MM.1S (cell line): ENCODE measurements around the gene COL25A1.

Experiments
- DNase-seq: peaks from one replicate; pipeline ENCODE4 v3.0.0-alpha.2; 2015
- H2AFZ ChIP-seq: fragments of 300-600 bp; sonication (generic); 2 replicates; pipeline ENCODE4 v1.6.0; 2016; ENCODE audit warnings: antibody characterized with exemption, low read length
- H3F3A ChIP-seq: fragments of 300-600 bp; sonication (generic); 2 replicates; pipeline ENCODE4 v1.6.1; 2016; ENCODE audit warnings: mild to moderate bottlenecking, antibody characterized with exemption, low read length, moderate library complexity, mixed read lengths; ENCODE audit not compliant: insufficient read depth
- H3K27ac ChIP-seq: fragments of 300-600 bp; sonication (generic); 2 replicates; pipeline ENCODE4 v1.5.1; 2016; ENCODE audit warnings: mild to moderate bottlenecking, low read length
- H3K27me3 ChIP-seq: fragments of 300-600 bp; sonication (generic); replicated peaks from 2 replicates; pipeline ENCODE4 v1.6.0; 2016; ENCODE audit warnings: low read length; ENCODE audit not compliant: insufficient read depth
- H3K36me3 ChIP-seq: fragments of 300-600 bp; sonication (generic); replicated peaks from 2 replicates; pipeline ENCODE4 v1.6.1; 2016; ENCODE audit warnings: mild to moderate bottlenecking, low read length, mixed read lengths; ENCODE audit not compliant: insufficient read depth
- H3K4me1 ChIP-seq: fragments of 300-600 bp; sonication (generic); 2 replicates; pipeline ENCODE4 v1.6.1; 2016; ENCODE audit warnings: low read length, mixed read lengths
- H3K4me2 ChIP-seq: fragments of 300-600 bp; sonication (generic); 2 replicates; pipeline ENCODE4 v1.6.0; 2016; ENCODE audit warnings: low read depth, low read length
- H3K4me3 ChIP-seq: fragments of 300-600 bp; sonication (generic); 2 replicates; pipeline ENCODE4 v1.5.1; 2016; ENCODE audit warnings: low read length, mixed read lengths
- H3K79me2 ChIP-seq: fragments of 300-600 bp; sonication (generic); 2 replicates; pipeline ENCODE4 v1.6.1; 2016; ENCODE audit warnings: mixed run types, low read length, mixed read lengths
- H3K9ac ChIP-seq: fragments of 300-600 bp; sonication (generic); 2 replicates; pipeline ENCODE4 v1.6.1; 2016; ENCODE audit warnings: low read length, mixed read lengths
- H3K9me2 ChIP-seq: fragments of 300-600 bp; sonication (generic); replicated peaks from 2 replicates; pipeline ENCODE4 v1.6.1; 2016; ENCODE audit warnings: mild to moderate bottlenecking, low read length, mixed read lengths; ENCODE audit not compliant: insufficient read depth
- H3K9me3 ChIP-seq: fragments of 300-600 bp; sonication (generic); replicated peaks from 2 replicates; pipeline ENCODE4 v1.6.1; 2016; ENCODE audit warnings: mild to moderate bottlenecking, low read length, mixed read lengths; ENCODE audit not compliant: insufficient read depth
- H4K20me1 ChIP-seq: fragments of 300-600 bp; sonication (generic); 2 replicates; pipeline ENCODE4 v1.6.1; 2016; ENCODE audit warnings: mild to moderate bottlenecking, low read length, moderate library complexity, mixed read lengths; ENCODE audit not compliant: insufficient read depth
- CTCF ChIP-seq: fragments of 300-600 bp; sonication (generic); IDR thresholded peaks from 2 replicates; pipeline ENCODE4 v1.5.1; 2016; ENCODE audit warnings: antibody characterized with exemption, low read length, mixed read lengths
- EZH2 ChIP-seq: fragments of 300-600 bp; sonication (generic); optimal IDR thresholded peaks from 2 replicates; pipeline ENCODE3; 2017; ENCODE audit warnings: low read depth, mild to moderate bottlenecking, antibody characterized with exemption, low read length, mixed read lengths
- EZH2phosphoT487 ChIP-seq: fragments of 300-600 bp; sonication (generic); IDR thresholded peaks from 2 replicates; pipeline ENCODE4 v1.6.1; 2018; ENCODE audit warnings: antibody characterized with exemption, low read length

The COL25A1 gene

DNA sequence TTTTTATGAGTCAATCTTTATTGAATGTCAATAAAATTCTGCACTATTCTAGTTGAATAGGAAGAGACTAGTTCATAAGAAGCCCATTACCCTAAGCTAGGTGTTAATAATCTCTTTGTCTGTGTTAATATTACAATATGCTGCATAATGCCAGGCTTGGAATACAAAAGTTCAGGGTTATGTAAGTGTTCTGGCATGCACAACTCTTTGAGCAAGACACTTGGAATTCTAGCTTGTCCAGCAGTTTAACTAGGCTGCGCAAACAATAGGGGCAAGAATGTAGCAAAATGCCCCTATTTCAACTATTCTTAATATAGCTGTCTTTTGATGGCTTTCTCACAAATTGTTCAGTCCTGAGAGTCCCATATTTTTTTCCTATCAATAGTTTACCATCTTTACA lies 508.3 kb downstream of the COL25A1 start:
- no peaks in the 10 kb centered on the region for H3K79me2 ChIP-seq
- no peak overlapping the region for H2AFZ ChIP-seq
- no peak overlapping the region for H3K4me2 ChIP-seq
- H4K20me1 ChIP-seq: no peaks in the 10 kb centered on the region
- TF ChIP-seq CTCF: no peak
- TF ChIP-seq EZH2: no peak
- TF ChIP-seq EZH2phosphoT487: no peak
- no peaks in the 10 kb centered on the region for H3K4me1 ChIP-seq
- no peaks in the 10 kb centered on the region for H3K36me3 ChIP-seq
- no peaks in the 10 kb centered on the region for H3K9me3 ChIP-seq
- H3K4me3 ChIP-seq: no peak overlapping the region
- no peaks in the 10 kb centered on the region for H3K27me3 ChIP-seq
- no peaks in the 10 kb centered on the region for H3F3A ChIP-seq
- no peaks in the 10 kb centered on the region for H3K9me2 ChIP-seq
- DNase-seq: no peak
- H3K27ac ChIP-seq: no peak overlapping the region
- no peak overlapping the region for H3K9ac ChIP-seq

DNA sequence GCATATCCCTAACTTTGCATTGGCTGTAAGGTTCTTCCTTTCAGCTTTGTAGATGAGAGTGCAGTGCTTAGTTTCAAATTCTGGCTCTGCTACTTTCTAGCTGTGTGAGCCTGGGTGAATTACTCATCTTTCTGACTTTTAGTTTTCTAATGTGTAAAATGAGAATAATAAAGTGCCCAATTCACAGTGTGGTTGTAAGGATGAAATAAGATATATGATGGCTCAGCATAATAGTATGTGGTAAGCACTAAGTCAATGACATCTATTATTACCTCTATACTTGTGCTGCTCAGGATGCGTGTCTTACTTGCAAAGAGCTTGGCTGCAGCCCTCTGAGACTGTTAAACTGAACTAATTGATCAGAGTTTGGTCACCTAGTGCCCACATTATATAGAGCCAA lies 509.0 kb downstream of the COL25A1 start:
- no peaks in the 10 kb centered on the region for H3K36me3 ChIP-seq
- no peaks in the 10 kb centered on the region for H3K79me2 ChIP-seq
- no peaks in the 10 kb centered on the region for H3K9me2 ChIP-seq
- H2AFZ ChIP-seq: no peak overlapping the region
- H4K20me1 ChIP-seq: no peaks in the 10 kb centered on the region
- no peaks in the 10 kb centered on the region for H3K9me3 ChIP-seq
- no peaks in the 10 kb centered on the region for H3K27me3 ChIP-seq
- TF ChIP-seq CTCF: no peak
- TF ChIP-seq EZH2: no peak
- TF ChIP-seq EZH2phosphoT487: no peak
- no peak overlapping the region for H3K4me2 ChIP-seq
- no peaks in the 10 kb centered on the region for H3K4me1 ChIP-seq
- no peaks in the 10 kb centered on the region for H3F3A ChIP-seq
- no peak overlapping the region for H3K27ac ChIP-seq
- no peak overlapping the region for H3K9ac ChIP-seq
- no peak for DNase-seq
- H3K4me3 ChIP-seq: no peak overlapping the region

GRCh38 chr4:108788731-108789130 lies 513.7 kb downstream of the COL25A1 start:
- H3K9ac ChIP-seq: no peak overlapping the region
- no peaks in the 10 kb centered on the region for H3K9me2 ChIP-seq
- H3F3A ChIP-seq: no peaks in the 10 kb centered on the region
- TF ChIP-seq EZH2phosphoT487: no peak
- no peak for TF ChIP-seq EZH2
- no peak for TF ChIP-seq CTCF
- H4K20me1 ChIP-seq: no peaks in the 10 kb centered on the region
- H2AFZ ChIP-seq: no peak overlapping the region
- DNase-seq: no peak
- H3K27ac ChIP-seq: no peak overlapping the region
- no peaks in the 10 kb centered on the region for H3K9me3 ChIP-seq
- no peaks in the 10 kb centered on the region for H3K79me2 ChIP-seq
- no peaks in the 10 kb centered on the region for H3K36me3 ChIP-seq
- H3K4me1 ChIP-seq: no peaks in the 10 kb centered on the region
- no peak overlapping the region for H3K4me2 ChIP-seq
- H3K27me3 ChIP-seq: no peaks in the 10 kb centered on the region
- H3K4me3 ChIP-seq: no peak overlapping the region
